NOMO-1 treated with dmso at 0.1 percent for 144 hours (cell line): ENCODE data around the gene ZP2.
A peak's percentile ranks its signal among the peaks of the same experiment; 100 is the strongest.
"Not testable (repeated sequence)": the region's sequence is repeated elsewhere in the genome, so short reads cannot be mapped to it uniquely, and the experiment has no call there.

ENCODE experiments used
- DNase-seq: peaks from one replicate; lab custom pipeline; 2025; ENCODE audit not compliant: unreplicated experiment; lab: John Stamatoyannopoulos, UW

The ZP2 gene

DNA sequence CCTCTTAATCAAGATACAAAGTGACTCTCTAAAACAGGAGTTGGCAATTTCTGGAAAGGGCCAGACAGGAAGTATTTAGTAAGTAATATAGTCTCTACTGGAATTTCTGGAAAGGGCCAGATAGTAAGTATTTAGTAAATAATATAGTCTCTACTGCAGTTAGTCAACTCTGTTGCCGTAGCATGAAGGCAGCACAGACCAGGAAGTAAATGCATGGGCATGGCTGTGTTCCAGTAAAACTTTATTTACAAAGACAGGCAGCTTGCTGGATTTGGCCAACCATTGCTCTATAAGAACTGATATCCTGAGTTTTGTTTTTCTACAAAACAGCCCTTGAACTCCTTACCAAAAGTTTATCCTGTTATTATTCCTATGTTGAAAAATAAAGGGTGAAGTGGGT is 36.0 kb downstream of the ZP2 start:
- no peak for DNase-seq

DNA sequence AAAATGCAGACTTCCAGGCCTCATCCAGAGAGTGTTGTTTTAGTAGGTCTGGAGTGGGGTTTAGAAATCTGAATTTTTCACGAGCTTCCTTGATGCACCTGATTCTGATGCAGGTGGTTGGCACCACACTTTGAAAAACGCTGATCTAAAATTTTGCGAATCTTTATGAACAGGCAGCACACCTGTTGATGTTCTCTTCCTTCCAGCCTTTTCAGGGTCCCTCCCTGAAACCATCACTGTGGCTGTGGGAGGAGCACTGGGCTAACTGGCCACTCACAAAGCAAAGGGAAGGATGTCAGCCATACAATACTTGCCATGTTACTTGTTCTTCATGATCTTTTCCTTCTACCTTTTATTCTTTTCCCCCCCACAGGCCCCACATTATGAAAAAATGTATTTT is 38.7 kb downstream of the ZP2 start:
- DNase-seq = no peak

DNA sequence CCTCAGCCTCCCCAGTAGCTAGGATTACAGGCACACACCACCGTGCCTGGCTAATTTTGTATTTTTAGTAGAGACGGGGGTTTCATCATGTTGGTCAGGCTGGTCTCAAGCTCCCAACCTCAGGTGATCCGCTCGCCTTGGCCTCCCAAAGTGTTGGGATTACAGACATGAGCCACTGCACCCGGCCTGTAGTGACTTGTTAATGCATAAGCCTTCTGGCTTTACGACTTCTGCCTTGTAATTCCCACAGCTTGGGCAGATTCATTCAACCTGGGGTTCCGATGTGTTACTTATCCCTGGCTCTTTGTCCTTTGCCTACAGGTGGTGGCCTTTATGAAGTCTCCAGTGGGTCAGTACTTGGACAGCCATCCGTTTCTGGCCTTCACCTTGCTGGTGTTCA is 41.3 kb downstream of the ZP2 start:
- DNase-seq = not testable (repeated sequence)

DNA sequence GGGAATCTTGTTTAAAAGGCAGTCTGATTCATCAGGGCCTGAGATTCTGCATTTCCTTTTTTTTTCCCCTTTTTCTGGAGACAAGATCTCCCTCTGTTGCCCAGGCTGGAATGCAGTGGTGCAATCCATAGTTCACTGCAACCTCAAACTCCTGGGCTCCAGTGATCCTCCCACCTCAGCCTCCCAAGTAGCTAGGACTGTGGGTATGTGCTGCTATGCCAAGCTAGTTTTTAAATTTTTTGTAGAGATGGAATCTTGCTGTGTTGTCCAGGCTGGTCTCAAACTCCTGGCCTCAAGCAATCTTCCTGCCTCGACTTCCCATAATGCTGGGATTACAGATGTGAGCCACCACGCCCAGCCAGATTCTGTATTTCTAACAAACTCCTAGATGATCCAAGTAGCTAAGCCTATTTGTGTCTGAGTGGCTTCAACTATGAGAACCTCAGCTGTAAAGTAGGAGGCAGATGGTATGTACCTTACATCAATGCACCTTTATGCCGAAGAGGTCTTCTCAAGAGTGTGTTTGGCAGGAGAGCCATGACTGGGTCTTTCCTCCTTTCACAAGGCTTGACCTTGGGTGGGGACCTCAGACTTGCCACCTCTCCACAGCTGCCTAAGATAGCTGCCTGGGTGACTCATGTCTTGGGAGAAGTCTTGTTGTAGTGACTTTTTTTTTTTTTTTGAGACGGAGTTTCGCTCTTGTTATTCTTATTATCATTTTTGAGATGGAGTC is 42.0 kb downstream of the ZP2 start:
- no peak for DNase-seq

DNA sequence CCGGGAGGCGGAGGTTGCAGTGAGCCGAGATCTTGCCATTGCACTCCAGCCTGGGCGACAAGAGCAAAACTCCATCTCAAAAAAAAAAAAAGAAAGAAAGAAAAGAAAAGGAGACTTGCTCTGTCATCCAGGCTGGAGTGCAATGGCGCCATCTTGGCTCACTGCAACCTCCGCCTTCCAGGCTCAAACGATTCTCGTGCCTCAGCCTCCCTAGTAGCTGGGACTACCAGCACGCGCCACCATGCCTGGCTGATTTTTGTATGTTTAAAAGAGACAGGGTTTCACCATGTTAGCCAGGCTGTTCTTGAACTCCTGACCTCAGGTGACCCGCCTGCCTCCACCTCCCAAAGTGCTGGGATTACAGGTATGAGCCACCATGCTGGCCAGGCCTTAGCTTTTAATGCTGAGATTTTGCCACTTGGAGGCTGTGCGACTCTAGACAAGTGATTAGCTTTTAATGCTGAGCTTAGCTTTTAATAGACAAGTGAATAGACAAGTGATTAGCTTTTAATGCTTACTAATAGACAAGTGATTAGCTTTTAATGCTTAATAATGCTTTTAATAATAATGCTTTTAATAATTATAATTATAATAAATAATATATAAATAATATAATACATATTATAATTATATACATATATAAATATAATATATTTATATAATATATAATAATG is 43.3 kb downstream of the ZP2 start:
- DNase-seq = no peak

DNA sequence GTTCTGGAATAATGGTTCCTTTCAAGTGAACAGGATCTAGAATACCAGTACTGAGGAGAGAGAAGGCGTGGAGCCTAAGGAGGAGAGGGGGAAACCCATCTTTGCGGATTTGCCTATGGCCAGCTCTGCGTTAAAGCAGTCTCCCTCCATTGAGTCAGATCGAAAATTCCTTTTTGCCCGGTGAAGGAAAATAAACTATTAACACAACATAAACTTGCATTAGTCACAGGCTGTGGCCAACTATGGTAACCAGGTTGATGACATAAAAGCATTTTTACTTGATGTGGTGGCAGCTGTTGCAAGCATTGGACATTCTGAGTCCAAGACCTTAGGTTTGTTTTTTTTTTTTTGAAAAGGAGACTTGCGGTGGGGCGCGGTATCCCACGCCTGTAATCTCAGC is 44.0 kb downstream of the ZP2 start:
- DNase-seq = no peak

DNA sequence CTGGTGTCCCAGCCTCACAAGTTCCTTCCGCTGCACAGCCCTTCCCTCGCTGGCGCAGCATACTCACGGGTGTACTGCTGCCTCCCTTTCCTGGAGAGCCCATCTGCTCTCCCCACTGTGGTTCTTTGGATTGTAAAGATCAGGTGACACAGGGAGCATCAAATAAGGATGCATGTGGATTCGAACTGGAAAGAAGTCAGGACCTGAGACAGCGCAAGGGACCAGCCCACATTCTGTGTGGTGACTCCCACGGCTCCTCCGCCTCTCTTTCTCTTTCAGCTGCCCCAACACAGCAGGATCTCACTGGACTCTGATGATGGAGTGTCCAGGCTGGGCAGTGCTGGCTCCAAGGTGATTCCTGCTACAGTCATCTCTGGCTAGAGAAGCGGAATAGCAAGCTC is 44.8 kb downstream of the ZP2 start:
- no peak for DNase-seq

DNA sequence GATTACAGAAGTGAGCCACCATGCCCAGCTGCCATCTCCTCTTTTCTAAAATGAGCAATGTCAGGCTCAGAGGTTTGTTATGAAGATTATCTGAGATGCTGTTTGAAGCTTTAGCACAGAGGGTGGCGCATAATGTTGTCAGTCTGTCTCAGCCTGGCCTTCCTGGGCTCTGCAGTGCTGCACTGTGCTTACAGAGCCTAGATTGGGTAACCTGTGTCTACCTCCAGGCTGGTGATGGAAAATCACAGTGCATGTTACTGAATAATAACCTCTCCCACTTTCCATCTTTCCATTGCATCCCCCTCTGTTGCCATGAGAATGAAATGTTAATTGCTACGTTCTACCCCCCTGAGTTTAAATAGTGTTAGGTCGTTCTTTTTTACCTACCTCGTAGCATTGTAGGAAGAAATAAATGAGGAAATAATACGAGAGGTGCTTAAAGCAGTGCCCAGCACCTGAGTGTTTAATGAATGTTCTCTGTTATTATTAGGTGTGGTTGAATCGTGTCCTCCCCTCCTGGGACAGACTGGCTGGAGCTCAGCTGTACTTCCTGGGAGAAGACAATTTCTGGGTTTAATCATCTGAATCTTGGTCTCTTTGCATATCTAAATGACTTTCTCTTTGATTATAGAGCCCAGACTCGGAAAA is 46.7 kb downstream of the ZP2 start:
- no peak for DNase-seq

DNA sequence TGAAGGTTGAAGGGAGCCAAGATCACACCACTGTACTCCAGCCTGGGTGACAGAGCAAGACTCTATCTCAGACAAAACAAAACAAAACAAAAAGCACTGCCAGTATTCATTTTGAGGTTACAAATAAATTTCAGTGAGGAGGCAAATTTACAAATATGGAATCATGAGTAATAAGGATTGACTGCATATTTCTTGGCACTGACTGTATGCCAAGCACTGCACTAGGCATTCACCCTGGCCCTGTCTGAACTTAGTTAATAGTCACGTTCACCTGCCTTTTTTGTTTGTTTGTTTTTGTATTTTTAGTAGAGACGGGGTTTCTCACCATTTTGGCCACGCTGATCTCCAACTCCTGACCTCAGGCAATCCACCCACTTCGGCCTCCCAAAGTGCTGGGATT is 47.8 kb downstream of the ZP2 start:
- DNase-seq = no peak

DNA sequence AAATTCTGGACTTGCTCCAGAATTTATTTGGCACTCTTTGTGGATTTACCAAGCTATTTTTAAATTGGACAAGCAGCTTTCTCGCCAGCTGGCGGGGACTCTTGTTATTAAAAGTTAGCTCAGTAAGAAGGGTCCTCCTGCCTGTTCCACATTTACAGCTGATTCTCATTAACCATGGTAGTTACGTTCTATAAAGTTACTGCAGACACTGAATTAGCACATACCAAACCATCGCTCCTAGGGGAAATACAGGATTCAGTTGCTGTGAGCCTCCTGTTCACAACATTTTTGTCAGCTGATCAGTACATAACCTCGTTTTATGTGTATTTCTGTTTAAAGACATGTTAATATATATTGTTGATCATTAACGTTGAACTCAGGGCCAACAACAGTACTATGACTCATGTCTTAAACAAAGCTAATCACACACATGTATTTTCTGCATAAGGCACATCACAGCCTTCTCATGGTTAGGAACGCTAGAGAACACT is 48.7 kb downstream of the ZP2 start:
- no peak for DNase-seq

DNA sequence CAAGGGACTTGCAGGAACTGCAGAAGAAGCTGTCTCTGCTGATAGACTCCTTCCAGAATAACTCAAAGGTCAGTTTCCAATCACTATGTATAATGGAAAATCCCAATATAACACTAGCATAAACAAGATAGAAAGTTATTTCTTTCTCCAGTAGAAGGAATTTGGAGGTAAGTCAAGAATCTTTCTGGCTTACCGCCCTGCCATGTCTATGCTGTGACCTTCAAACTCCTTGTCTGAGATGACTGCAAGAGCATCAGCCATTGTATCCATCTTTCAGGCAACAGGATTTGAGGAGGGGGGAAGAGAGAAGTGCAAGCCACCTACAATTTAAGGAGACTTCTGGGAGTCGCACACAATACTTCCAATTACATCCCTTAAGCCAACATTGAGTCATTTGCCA is 50.2 kb downstream of the ZP2 start:
- no peak for DNase-seq

DNA sequence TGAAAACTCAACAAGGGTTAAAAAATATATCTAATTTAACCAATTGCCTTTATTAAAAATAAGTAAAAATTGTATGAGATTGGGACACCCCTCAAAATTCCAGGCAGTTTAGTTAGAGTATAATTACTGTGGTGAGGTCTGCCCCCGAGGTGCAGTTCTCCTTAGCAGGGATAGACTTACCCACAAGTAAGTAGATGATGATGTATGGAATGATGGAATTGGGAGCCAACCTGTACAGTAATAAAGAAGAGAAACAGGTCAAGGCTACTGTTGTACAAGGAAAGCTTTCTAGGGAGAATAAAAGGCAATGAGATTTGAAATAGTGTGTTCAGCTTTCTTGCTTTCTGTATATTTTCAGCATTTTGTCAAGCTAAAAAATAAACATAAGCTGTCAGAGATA is 51.1 kb downstream of the ZP2 start:
- DNase-seq = no peak

DNA sequence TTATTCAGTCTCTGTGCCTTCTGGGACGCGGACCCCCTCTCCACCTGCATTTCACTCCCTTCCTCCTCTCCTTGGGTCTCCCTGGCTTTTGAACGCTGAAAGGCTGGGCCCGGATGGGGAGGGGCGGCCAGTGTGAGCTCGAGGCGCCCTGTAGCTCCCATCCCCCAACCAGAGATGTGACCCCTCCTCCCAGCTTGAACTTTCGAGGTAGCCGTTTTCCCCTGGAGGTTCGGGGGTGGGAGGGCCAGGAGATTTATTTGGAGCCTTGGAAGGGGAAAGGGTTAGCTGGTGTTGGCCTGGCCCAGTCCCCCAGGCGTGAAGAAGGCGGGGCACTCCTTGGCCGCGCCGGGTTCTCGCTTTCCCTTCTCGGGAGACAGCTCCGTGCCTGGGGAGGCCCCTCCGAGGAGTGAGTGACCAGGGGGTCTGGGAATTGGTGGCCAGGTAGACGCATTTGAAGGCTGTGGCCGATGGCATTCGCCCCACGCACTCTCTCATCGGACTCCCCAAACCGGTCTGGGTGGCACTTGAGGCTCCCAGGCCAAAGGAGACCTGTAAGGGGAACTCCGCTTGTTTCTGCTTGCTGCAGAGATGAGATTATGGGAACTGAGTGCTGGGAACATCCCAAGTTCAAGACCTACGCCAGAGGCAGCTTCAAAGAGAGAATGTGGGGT is 52.0 kb downstream of the ZP2 start:
- no peak for DNase-seq

DNA sequence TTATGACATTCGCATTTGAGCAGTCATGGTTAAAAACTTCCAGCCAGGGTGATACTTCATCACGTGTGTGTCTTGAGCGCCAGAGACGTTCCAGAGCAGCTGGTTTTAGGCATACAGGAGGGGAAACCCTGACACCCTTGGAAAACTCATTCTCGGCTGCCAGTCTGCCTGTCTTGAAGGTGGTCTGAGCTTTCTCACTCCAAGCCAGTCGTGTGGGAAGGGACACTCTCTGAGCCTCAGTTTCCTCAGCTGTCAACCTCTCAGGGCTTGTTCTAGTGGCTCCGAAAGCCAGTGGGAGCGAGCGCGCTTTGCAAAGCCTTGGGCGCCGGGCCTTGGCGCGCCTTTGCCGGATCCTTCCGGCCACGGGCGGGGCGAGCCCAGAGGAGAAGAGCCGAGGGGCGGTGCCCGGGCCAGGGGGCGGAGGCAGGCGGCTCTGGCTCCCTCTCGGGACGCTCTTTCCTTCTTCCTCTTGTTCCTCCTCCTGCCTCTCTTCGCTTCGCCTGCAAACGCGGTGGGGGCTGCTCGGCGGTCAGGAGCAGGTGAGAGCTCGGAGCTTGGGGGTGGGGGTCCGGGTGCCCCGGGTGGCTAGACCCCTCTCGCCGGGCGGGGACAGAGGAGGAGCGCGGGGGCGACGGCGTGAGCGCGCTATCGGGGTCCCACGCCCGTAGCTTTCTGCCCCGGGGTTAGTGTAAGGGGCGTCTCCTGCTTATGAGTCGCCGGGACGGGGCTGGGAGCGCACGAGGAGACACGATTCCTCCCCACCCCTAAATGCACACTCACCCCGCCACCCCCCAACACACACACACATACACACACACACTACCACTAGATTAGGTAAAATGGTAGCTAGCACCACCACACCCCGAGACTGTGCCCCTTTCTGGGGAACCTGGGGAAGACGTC is 52.9 kb downstream of the ZP2 start, which contains the start of gene LDAF1:
Gene LDAF1 (plus strand): TSS at position 467 of the 903 bp plus-strand sequence. CDS start 2,509 bp downstream, outside the sequence.
- peak; percentile 83 for DNase-seq

DNA sequence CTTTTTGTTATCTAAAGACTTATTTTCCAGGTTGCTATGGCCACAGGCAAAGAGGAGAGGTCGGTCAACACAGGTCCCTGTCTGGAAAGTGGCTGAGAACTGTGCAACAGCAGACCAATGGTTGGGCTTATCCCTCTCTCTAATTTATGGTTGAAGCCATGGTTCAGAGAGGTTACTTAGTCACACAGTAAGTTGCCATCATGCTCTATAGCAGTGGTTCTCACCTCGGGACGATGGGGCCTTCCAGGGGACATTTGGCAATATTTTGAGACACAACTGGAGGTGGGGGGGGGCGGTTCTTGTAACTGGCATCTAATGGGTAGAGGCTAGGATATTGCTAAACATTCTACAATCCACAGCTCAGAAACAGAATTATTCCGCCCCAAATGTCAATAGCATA is 53.7 kb downstream of the ZP2 start:
- DNase-seq = no peak

DNA sequence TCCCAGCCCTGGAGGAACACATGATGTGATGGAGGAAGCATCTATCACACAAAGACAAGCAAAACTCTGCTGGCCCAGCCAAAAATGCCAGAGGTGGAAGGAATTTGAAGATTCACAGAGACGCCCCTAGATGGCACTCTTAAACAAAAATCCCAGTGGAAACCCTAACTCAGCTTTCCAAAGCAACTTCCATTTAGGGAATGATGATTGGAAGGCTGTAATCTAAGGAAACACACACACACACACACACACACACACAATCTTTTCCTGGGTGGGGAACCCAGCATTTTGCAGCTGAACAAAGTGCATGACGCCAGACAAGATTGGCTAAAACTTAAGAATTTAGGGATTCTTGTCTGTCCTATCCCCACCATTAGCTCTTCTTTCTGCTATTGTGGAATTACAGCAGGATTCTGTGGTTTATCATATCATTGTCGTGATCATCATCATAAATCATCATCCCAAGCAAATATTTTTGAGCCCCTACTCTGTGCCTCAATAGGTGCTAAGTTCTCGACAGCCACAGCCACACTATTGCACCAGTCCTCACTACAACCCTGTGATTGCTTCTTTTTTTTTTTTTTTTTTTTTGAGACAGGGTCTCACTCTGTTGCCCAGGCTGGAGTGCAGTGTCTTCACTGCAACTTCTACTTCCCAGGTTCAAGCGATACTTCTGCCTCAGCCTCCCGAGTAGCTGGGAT is 54.5 kb downstream of the ZP2 start:
- DNase-seq = no peak

DNA sequence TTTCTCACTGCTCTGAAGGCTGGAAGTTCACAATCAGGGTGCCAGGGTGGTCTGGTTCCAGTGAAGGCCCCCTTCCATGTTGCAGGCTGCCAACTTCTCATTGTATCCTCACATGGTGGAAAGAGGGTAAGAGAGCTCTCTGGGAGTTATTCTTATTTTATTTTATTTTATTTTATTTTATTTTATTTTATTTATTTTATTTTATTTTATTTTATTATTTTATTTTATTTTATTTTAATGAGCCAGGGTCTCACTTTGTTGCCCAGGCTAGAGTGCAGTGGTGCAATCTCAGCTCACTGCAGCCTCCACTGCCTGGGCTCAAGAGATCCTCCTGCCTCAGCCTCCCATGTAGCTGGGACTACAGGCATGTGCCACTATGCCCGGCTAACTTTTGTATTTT is 55.4 kb downstream of the ZP2 start:
- DNase-seq = not testable (repeated sequence)

DNA sequence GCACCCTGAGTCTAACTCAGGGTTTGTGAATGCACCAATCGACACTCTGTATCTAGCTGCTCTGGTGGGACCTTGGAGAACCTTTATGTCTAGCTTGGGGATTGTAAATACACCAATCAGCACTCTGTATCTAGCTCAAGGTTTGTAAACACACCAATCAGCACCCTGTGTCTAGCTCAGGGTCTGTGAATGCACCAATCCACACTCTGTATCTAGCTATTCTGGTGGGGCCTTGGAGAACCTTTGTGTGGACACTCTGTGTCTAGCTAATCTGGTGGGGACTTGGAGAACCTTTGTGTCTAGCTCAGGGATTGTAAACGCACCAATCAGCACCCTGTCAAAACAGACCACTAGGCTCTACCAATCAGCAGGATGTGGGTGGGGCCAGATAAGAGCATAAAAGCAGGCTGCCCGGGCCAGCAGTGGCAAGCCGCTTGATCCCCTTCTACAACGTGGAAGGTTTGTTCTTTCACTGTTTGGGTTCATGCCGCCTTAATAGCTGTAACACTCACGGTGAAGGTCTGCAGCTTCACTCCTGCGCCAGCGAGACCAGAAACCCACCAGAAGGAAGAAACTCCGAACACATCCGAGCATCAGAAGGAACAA is 58.1 kb downstream of the ZP2 start:
- not testable (repeated sequence) for DNase-seq
